ENCODE data around the gene AKT1S1.
"Not testable (repeated sequence)": the region's sequence is repeated elsewhere in the genome, so short reads cannot be mapped to it uniquely, and the experiment has no call there.

Gene AKT1S1

GRCh38 chr19:49877020-49877878 is at the start of gene AKT1S1, which contains the start of gene TBC1D17:
AKT1S1 (minus strand) TSS chr19:49877355; CDS start chr19:49873295, 4,060 bp downstream.
TBC1D17 (plus strand) TSS chr19:49877702; CDS start chr19:49877724, 22 bp downstream.
- peak; percentile 100 for DNase-seq

DNA sequence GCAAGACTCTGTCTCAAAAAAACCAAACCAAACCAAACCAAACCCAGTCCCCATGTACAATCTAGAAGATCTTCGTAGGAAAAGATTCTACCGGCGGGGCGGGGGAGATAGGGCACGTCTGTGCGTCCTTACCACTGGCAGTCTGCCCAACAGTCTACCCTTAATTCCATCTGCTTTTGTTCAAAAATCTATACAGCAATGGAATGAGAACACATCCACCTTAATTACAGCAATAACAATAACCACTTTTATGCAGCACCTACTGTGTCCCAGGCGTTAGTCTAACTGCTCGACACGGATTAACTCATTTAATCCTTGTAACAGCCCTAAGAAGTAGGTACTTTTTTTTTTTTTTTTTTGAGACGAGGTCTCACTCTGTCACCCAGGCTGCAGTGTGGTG is 49.4 kb upstream of the AKT1S1 start:
- no peak for DNase-seq

GRCh38 chr19:49925486-49925885 is 48.3 kb upstream of the AKT1S1 start:
- DNase-seq: no peak

GRCh38 chr19:49924881-49925210 is 47.7 kb upstream of the AKT1S1 start:
- DNase-seq: not testable (repeated sequence)

DNA sequence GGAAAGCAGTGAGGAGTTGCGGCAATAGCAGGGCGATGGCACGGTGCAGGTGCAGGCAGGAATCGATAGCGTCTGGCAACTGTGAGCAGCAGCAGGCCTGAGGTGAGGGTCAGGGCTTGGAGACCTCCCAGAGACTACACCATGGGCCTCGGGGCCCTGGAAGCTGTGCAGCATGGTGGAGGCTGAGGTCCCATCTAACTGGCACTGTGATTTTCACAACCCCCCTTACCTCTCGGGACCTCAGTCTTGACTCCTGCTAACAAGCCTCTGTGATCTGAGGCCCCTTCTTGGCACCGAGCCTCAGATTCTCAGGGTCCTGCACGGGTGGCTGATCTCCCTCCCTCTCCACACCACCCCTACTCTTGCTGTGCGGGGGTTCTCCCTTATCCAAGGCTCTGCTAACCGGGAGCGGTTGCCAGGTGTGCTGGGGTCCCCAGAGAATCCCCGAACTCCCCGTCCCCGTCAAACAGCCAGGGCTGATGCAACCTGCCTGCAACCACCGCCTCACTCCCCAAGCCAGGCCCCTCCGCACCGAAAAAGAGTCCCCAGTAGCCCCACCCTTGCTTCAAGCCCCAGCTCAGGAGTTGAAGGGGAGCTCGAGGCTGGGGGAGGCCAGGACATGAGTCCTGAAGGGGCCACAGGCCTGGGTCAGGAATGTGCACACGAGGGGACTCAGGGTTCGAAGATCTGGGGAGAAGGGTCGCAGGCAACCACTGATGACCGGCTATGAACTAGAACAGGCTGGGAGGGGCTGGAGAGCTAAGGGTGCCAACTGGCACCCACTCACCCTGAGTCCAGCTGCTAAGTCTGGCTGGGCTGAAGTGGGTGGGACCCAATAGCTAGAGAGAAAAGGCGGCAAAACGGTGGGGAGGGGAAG is 47.1 kb upstream of the AKT1S1 start:
- no peak for DNase-seq

DNA sequence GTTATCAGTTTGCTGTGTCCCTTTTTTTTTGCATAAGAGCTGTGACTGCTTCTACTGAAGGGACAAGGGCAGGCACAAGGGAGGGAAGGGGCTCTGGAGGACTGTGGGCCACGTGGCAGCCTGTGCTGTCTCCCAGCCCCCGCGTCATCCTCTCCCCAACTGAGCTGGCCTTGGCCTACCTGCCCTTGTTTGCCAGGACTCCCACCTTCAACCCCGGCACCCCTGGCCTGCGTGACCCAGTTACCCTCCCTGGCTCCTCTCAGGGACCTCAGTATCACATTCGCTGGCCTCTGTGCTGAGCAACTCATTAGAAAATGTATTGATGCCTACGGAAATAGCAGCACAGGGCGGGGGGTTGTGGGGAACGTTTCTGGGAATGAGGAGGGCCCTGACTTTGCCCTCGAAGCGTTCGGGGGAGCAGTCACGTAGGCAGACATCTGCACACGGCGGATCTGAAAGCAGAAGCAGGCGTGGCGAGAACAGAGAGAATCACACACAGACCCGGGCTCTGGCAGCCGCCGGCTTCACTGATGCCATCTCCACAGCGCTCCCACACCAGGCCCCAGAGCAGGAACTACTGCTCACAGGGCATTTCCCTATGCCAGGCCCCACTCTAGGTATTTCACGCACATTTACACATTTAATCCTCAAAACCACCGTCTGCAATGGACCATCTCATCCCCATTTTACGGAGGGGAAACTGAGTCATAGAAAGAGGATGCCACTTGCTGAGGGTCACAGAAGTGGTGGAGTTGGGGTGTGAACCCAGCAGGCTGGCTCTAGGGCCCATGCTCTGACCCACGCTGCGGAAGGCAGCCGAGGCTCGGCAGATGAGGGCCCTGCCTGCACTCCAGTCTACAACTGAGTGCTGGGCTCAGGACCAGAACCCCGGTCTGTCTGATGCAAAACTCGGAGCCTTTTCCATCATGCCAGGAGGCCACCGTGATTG is 46.2 kb upstream of the AKT1S1 start:
- no peak for DNase-seq

GRCh38 chr19:49921871-49922795 is 45.0 kb upstream of the AKT1S1 start:
- DNase-seq: no peak

DNA sequence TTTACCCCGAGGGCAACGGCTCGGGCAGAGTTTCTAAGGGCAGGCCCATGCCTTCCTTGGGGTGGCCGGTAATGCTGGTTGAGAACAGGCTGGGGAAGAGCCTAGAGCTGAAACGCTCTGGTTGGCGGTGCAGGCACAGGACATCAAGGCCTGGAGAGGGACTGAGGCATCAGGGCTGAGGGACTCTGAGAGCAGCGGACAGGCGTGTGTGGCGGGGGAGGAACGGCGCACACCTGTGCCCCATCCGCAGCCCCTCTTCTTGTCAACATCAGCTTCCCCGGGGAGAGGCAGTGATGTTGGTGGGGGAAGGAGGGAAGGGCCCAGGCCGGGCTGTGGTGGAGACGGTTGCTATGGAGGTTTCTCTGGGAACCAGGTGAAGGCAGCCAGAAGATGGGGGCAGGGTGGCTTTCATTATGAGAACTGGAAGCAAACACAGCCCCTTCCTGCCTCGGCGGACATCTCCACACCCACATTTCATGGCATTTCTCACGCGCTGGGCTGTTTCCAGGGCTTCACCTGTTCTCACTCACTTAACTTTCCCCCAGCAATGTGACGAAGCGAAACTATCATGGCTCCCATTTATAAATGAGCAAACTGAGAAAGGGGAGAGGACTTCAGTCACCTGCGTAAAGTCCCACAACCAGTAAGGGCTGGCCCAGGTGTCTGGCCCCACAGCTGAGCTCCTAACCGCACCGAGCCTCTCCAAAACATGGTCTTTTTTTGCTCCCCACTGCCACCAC is 43.6 kb upstream of the AKT1S1 start:
- DNase-seq: no peak

- no peak for DNase-seq
These were observed 40.9 kb upstream of the AKT1S1 start for GRCh38 chr19:49918089-49918488.

GRCh38 chr19:49916839-49917733 is 39.9 kb upstream of the AKT1S1 start:
- no peak for DNase-seq

GRCh38 chr19:49915271-49915670 is 38.1 kb upstream of the AKT1S1 start:
- DNase-seq: no peak

DNA sequence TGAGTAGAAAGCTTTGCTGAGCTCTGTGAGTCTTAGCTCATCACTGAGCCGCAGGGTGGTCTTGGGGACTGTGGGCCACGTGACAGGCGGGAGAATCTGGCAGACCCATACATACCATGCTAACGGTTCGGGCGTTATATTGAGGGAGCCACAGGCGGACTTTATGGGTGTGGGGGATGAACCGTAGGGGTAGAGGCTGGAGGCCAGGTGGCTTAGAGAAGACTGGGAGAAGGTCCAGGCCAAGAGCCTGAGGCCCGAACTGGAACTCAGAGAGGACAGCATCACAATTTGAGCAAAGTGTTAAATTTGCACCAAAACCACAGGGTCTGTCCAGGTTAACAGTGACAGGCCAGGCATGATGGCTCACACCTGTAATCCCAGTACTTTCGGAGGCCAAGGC is 36.6 kb upstream of the AKT1S1 start:
- no peak for DNase-seq

- DNase-seq: no peak
These were observed 36.0 kb upstream of the AKT1S1 start for GRCh38 chr19:49912965-49913685.

DNA sequence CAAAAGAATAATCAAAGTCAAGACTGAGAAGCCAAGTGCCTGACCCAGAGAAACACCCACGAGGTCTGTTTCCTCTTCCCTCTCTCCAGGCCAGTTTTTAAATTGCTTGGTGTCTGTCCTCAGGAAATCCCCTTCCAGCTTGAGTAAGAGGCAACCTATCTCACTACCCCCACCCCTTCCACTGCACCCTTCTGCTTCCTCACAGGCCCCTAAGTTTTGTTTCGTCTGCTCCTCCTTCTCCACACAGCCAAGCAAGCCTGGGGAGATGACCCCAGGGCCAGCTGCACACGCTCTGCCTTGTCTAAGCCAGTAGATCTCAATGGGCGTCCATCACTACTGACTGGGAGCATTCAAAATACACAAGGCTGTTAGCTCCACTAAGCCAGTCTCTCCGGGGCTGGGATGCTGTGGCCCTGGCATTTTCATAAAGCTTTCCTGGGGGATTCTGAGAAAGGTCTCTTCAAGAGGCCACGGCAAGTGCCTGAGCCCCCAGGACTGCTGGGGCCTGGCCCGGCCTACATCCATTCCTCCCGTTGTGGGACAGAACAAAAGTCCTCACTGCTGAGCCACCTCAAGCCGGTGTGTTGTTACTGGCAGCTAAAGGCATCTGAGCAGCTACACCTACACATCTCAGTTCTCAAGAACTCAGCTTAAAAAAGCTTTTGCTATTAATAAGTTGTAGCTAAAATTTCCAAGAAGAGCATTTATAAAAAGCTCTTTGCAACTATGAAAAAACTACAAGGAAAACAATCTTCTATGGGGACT is 34.4 kb upstream of the AKT1S1 start:
- DNase-seq: peak; percentile 51

DNA sequence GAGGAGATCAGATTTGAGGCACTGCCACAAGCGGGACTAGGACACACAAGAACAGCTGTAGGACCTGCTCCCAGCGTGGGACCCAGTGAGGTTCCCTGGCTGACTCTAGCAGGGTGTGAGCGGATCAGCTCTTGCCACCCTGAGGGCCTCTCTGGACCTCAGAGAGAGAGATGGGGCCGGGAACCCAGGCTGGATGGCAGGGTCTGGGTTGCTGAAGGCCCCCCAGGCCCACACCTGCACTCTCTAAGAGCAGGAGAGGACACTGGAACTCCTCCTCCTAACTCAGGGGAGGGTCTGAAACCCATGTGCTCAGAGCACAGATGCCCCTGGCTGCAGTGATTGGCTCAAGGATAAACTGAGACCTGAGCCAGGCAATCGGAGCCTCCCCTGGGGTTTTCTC is 33.0 kb upstream of the AKT1S1 start:
- no peak for DNase-seq

GRCh38 chr19:49908480-49909420 is 31.6 kb upstream of the AKT1S1 start:
- DNase-seq: no peak
